Subcutaneous preadipocyte (primary cell): ENCODE data around the gene BANF2. TPM values are rescaled to one million over a fixed set of nuclear protein-coding genes. Genes with fewer than 3 reads are reported as not detected.

Experiments
- total RNA-seq: library from RNA; depleted of rRNA; stranded (reverse); fragments of >200 nt; gene quantifications from 2 replicates; pipeline ENCODE4 v1.2.3, GENCODE V29; 2012

The BANF2 gene
- total RNA-seq, result not detected in 2 replicates

GRCh38 chr20:17699931-17700351, at the start of gene BANF2:
Gene BANF2 (plus strand): TSS chr20:17699966. CDS start chr20:17725026, 25,060 bp downstream.

GRCh38 chr20:17682103-17682888, 17.5 kb upstream of the BANF2 start, which contains the start of gene RRBP1:
Gene RRBP1 (minus strand): TSS chr20:17682242. CDS start chr20:17660507, 21,735 bp downstream.

Other genes with a start within 250 kb of the BANF2 start
- gene BFSP1, start 168.6 kb upstream of the BANF2 start, total RNA-seq, result 0.73 and 0.98 TPM in 2 replicates
- gene DSTN, start 129.9 kb upstream of the BANF2 start, total RNA-seq, result 146 and 147 TPM in 2 replicates
- 76.4 and 121 TPM in 2 replicates for gene RRBP1, start 17.7 kb upstream of the BANF2 start, total RNA-seq